Measurements from ENCODE around the gene HACD2. TPM values are rescaled to one million over a fixed set of nuclear protein-coding genes. Genes with fewer than 3 reads are reported as not detected.

HACD2 gene
- total RNA-seq, 1 experiment from 2014 or later, result 25.4 TPM

DNA sequence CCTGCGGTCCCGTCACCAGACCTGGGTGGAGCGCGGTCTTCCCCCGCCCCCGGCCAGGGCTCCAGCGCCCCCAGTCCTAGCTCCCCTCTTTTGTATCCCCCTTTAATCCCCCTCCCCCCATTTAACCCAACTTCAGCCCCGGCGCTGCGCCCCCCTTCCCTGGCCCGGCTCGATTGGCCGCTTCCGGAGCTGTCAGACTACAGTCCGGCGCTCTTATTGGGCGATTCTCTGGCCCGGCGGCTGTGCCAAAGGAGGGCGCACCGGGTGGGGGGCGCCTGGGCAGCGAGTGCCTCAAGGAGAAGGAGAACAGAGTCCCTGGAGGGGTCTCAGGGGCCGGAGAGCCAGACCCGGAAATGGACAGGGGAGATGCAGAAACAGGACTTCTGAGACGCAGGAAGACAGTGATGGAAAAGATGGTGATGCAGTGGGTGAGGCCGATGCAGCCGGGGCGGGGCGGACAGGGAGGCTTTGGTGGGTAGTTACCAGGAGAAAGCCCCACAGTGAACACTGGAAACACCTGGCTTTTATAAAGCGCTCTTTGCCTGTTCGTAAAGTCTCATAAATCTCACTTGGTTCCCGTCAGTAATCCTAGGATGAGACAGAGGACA is 134.8 kb downstream of the HACD2 start:
- DNase-seq (ENCODE audit: extremely low read depth, low read depth), result no peak

- DNase-seq (ENCODE audit: extremely low read depth, low read depth), result no peak
Measured at GRCh38 chr3:123449102-123449996, 135.5 kb downstream of the HACD2 start.

DNA sequence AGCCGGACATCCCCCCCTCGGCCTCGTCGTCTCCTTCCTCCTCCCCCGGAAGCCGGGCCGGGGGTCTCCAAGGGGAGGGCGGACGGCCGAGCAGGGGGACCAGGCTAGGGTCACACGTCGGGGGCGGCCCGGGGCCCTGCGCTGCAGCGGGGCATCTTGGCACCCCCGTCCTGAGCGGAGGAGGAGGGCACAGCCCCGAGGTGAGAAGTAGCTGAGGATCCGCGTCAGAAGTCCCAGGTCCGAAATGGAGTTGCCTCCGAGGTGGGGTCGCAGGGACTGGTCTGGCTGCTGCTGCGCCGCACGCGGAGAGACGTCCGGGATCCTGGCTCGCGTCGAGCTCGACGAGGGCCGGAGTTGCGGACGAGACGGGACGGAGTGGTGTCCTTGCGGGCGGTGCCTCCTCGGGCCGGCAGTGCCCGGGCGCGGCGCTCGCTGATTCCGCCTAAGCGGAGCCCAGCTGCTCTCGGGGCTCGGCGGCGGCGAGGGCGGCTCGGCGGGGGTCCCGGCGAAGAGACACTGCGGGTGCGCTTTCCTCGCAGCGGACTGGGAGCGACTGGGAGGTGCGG is 136.2 kb downstream of the HACD2 start, which contains the start of gene ADCY5:
ADCY5 (minus strand) TSS at position 555 of the 566 bp plus-strand sequence; CDS start at position 10, 545 bp downstream.
- DNase-seq (ENCODE audit: extremely low read depth, low read depth), result no peak

DNA sequence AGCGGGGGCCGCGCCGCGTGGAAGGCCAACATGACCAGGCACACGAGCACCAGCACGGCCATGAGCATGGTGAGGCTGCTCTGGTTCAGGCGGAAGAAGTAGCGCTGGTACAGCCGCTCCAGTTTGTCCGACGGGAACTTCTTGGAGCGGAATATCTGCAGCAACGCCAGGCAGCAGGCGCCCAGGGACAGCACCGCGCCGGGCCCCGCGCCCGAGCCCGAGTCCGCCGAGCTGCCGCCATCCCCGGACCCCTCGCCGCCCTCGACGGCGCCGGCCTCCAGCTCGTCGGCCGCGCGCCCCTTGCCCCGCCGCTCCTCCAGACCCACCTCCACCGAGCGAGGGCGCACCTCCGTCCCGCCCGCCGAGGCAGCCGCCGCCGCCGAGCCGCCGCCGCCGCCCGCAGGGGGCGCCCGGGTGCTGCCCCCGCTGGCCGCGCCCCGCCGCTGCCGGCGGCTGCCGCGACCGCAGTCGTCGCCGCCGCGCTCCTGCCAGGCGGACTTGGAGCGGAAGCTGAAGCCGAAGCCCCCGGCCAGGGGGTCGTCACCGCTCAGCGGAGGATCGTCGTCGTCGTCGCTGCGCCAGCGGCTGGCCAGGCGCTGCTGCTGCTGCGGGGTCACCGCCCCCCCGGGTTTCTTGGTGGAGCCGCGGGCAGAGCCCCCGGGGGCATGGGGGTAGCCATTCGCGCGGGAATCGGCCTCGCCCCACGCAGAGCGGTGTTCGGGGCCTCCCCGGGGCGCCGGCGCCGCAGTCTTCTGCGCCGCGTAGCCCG is 136.9 kb downstream of the HACD2 start:
- DNase-seq (ENCODE audit: extremely low read depth, low read depth), result no peak

DNA sequence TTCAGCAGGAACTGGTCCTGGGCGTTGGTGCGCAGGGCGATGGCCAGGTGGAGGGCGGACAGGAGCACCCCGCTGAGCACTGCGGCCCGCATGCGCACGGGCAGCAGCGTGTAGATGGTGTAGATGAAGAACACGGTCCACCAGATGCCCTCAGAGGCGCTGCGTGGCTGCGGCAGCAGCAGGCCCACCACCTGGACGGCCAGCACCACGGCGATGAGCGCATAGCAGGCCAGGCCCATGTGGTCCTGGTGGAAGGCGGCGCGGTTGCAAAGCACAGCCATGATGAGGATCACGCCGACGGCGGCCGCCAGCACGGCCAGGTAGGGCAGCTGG is 137.5 kb downstream of the HACD2 start:
- DNase-seq (ENCODE audit: extremely low read depth, low read depth), result no peak

DNA sequence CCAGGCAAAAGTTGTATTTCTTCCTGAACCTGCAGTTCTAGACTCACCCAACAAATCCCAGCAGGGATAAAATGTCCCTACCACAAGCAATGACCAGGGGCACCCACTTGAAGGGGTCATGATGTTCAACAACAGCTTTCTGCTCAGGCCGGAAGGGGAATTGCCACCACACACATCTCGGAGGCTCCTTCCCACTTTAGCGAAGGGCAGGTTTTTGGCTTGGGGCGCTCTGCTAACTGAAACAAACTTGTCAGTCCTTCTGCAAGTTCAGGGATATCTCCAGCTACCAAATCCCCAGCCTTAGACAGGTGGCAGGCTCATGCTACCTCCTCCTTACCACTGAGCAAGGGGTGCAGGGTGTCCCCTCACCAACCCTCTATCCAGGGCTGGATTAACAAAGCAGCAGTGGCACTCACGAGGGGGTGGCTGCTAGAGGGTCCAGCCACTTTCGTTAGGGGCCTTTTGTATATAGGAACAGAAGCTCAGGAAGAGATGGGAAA is 138.2 kb downstream of the HACD2 start:
- no peak for DNase-seq (ENCODE audit: extremely low read depth, low read depth)

GRCh38 chr3:123446210-123446609 is 138.6 kb downstream of the HACD2 start:
- no peak for DNase-seq (ENCODE audit: extremely low read depth, low read depth)

DNA sequence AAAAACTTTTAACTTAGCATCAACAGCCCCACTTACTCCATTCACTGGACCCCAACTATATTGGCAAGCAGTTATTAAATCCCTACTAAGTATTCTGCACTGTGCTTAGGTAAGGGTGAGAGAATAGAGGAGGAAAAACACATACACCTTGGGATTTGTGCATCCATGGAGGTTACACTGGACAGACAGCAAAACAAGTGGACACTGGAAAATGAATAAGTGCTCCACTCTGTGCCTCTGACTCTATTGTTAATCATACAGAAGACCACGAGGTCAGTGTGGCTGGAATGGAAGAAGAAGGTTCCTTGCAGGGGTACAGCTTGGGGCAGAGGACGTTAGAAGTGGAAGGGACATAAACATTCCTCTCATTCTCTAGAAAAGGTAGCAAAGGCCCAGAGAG is 139.2 kb downstream of the HACD2 start:
- DNase-seq (ENCODE audit: extremely low read depth, low read depth), result no peak

- no peak for DNase-seq (ENCODE audit: extremely low read depth, low read depth)
Measured at GRCh38 chr3:123444744-123445143, 140.1 kb downstream of the HACD2 start.

- DNase-seq (ENCODE audit: extremely low read depth, low read depth), result no peak
Measured at GRCh38 chr3:123444023-123444422, 140.8 kb downstream of the HACD2 start.

DNA sequence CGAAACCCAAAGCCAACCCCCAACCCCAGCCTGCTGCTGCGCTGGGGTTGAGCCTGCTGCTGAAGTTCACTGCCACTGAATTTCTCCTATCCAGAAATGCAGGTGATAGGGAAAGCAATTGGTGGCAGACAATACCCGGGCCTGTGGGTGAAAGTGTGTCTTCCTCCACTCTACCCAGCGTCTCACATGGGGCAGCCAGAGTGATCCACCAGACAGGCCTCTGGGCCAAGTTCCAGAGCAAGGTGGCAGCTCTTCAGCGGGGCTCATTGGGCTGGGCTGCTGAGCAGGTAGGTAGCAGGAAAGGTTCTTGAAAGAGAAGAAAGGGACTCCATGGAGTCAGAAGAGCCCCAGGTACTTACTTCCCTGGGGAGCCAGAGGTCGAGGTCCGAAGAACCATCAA is 141.9 kb downstream of the HACD2 start:
- no peak for DNase-seq (ENCODE audit: extremely low read depth, low read depth)

GRCh38 chr3:123442125-123442524 is 142.7 kb downstream of the HACD2 start:
- DNase-seq (ENCODE audit: extremely low read depth, low read depth), result no peak

Other genes with a start within 250 kb of the HACD2 start
- gene ADCY5, start 136.0 kb downstream of the HACD2 start, total RNA-seq (2014; rRNA removed; shearing (Covaris generic)), result 0.20 TPM in 1 of 2 replicates, not detected in the other